WERI-Rb-1 (cell line): Measurements from ENCODE around the gene COMTD1.
"Not testable (repeated sequence)": the region's sequence is repeated elsewhere in the genome, so short reads cannot be mapped to it uniquely, and the experiment has no call there.

Source experiments
- DNase-seq: peaks from one replicate; pipeline ENCODE4 v3.0.0-alpha.2; 2020
- H3K27ac ChIP-seq: fragments of 250-450 bp; sonication (Bioruptor Pico); 2 replicates; pipeline ENCODE4 v1.5.1; 2020; ENCODE audit warnings: mild to moderate bottlenecking, moderate library complexity
- H3K27me3 ChIP-seq: fragments of 250-450 bp; sonication (Bioruptor Pico); 2 replicates; pipeline ENCODE4 v1.5.1; 2021; ENCODE audit warnings: mild to moderate bottlenecking, low read depth, moderate library complexity; ENCODE audit not compliant: insufficient read depth, severe bottlenecking
- H3K36me3 ChIP-seq: fragments of 250-450 bp; sonication (Bioruptor Pico); 2 replicates; pipeline ENCODE4 v1.5.1; 2020; ENCODE audit warnings: mild to moderate bottlenecking, moderate library complexity
- H3K4me3 ChIP-seq: 2 replicates; pipeline ENCODE4 v1.5.1; 2011; ENCODE audit warnings: low read depth, mild to moderate bottlenecking, control low read depth, low read length
- H3K9me3 ChIP-seq: fragments of 250-450 bp; sonication (Bioruptor Pico); 2 replicates; pipeline ENCODE4 v1.5.1; 2021; ENCODE audit warnings: mild to moderate bottlenecking, moderate library complexity; ENCODE audit not compliant: severe bottlenecking
- TF ChIP-seq, protein P1 (sequence below): IDR thresholded peaks from 2 replicates; pipeline ENCODE4 v1.5.1; 2011; ENCODE audit warnings: low read depth, mild to moderate bottlenecking, control low read depth, inconsistent platforms, low read length

Gene COMTD1

DNA sequence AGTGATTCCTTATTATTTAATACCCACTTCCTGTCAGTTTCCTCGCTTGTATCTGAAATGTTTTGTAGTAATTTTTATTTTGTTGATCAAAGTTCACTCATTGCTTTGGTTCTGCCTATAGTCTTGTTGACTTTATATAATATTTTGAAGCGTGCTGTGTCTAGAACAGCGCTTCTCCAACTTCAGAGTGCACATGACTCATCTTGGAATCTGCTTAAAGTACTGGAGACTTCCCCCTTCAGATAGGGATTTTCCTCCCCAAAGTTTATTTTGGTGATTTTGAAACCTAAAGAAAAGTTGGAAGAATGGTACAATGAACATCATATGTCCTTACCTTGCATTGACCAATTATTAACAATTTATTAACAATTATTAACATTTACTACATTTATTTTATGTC lies 5.8 kb downstream of the COMTD1 start:
- Histone ChIP-seq H3K4me3 (no peak overlapping the region), H3K27me3 (no peaks in the 10 kb centered on the region), H3K36me3 (peaks cover 86% of the 10 kb centered on the region), H3K27ac (no peak overlapping the region), H3K9me3 (no peaks in the 10 kb centered on the region)
- TF ChIP-seq, protein P1, sequence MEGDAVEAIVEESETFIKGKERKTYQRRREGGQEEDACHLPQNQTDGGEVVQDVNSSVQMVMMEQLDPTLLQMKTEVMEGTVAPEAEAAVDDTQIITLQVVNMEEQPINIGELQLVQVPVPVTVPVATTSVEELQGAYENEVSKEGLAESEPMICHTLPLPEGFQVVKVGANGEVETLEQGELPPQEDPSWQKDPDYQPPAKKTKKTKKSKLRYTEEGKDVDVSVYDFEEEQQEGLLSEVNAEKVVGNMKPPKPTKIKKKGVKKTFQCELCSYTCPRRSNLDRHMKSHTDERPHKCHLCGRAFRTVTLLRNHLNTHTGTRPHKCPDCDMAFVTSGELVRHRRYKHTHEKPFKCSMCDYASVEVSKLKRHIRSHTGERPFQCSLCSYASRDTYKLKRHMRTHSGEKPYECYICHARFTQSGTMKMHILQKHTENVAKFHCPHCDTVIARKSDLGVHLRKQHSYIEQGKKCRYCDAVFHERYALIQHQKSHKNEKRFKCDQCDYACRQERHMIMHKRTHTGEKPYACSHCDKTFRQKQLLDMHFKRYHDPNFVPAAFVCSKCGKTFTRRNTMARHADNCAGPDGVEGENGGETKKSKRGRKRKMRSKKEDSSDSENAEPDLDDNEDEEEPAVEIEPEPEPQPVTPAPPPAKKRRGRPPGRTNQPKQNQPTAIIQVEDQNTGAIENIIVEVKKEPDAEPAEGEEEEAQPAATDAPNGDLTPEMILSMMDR: no peak
- no peak for DNase-seq

DNA sequence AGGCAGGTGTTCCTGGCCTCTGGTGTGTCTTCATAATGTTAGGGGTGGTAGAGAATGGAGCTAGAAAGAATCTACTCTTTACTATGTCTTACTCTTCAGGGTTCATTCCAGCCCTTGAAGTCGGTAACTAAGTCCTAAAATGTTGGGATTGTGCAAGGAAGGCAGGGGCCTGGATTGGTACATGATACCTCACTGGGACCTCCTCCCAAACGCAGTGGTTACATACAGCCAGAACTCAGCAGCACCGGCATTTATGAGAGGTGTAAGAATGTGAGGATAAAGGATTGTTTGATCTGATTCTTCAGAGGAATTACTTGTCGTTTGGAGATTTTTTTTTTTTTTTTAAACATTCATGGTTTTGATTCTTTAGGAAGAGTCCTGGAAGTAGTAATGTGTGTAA lies 6.9 kb downstream of the COMTD1 start:
- TF ChIP-seq, protein P1: no peak
- no peaks in the 10 kb centered on the region for H3K9me3 ChIP-seq
- DNase-seq: no peak
- H3K27ac ChIP-seq: no peak overlapping the region
- H3K27me3 ChIP-seq: no peaks in the 10 kb centered on the region
- H3K4me3 ChIP-seq: no peak overlapping the region
- peaks cover 88% of the 10 kb centered on the region for H3K36me3 ChIP-seq

DNA sequence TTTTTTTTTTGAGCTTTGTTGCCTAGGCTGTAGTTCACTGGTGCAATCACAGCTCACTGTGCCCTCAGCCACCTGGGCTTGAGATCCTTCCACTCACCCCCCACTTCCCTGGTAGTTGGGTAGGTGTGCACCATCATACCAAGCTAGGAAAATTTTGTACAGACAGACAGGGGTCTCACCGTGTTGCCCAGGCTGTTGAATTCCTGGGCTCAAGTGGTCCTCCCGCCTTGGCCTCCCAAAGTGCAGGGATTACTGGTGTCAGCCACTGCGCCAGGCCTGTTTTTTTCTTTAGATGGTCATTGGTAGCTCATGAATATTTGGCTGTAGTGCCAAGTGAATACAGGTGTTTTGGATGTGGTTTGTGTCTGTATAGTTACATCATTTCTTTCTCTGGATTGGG lies 7.5 kb downstream of the COMTD1 start:
- DNase-seq: no peak
- Histone ChIP-seq H3K4me3 (no peak overlapping the region), H3K27me3 (no peaks in the 10 kb centered on the region), H3K36me3 (peaks cover 89% of the 10 kb centered on the region), H3K27ac (no peak overlapping the region), H3K9me3 (no peaks in the 10 kb centered on the region)
- TF ChIP-seq, protein P1: no peak

DNA sequence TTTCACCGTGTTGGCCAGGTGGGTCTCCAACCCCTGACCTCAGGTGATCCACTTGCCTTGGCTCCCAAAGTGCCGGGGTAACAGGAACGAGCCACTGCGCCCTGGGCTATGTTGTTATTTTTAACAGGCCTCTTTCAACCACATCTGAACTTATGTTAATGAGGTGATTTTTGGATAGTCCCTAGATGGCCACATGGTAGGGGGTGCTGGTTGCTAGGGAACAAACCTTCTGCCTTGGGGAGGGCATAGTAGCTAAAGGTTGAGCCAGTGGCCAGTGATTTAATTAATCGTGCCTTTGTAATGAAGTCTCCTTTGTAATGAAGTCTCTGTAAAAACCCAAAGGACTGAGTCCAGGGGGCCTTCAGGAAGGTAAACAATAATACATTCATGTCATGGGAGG lies 9.1 kb downstream of the COMTD1 start:
- DNase-seq: no peak
- H3K27ac ChIP-seq: no peak overlapping the region
- H3K4me3 ChIP-seq: no peak overlapping the region
- TF ChIP-seq, protein P1: no peak
- no peaks in the 10 kb centered on the region for H3K9me3 ChIP-seq
- peaks cover 96% of the 10 kb centered on the region for H3K36me3 ChIP-seq
- H3K27me3 ChIP-seq: no peaks in the 10 kb centered on the region

DNA sequence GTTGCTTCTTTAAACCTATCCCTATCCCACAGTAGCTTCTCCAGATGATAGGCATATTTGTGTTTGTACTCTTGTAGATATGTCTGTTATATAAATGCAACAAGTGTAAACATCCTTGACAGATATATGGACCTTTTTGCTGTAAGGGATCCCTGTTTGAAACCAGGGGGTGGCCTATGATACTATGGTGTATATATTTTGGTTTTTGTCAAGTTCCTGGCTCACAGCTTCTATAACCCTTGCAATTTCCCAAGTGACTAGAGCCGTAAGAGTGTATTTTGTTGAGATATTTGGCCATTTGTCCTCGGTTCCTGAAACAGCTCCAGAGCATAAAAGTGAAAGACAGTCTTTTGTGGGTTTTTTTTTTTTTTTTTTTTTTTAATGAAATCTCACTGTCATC lies 9.7 kb downstream of the COMTD1 start:
- Histone ChIP-seq H3K27ac (no peak overlapping the region), H3K9me3 (no peaks in the 10 kb centered on the region), H3K4me3 (no peak overlapping the region), H3K36me3 (peaks cover 96% of the 10 kb centered on the region), H3K27me3 (no peaks in the 10 kb centered on the region)
- TF ChIP-seq, protein P1: no peak
- DNase-seq: no peak

DNA sequence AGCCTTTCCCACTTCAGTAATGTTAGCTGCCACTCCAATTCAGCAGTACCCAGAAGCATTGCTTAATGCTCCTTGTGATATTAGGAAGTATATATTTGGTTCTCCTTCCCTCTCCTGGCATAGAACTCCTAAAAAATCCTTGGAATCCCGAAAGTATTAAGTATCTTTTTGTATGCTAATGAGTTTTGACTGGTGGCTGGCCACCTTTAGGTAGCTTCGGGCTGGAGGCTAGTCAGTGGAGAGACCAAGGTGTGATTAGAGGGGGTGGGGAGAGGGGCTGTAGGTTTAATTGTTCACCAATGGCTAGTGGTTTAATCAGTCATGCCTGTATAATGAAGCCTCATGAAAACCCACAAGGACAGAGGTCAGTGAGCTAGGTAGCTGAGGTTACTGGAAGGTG lies 12.2 kb downstream of the COMTD1 start:
- TF ChIP-seq, protein P1: no peak
- DNase-seq: no peak
- H3K27ac ChIP-seq: no peak overlapping the region
- peaks cover 95% of the 10 kb centered on the region for H3K36me3 ChIP-seq
- no peak overlapping the region for H3K4me3 ChIP-seq
- H3K9me3 ChIP-seq: no peaks in the 10 kb centered on the region
- no peaks in the 10 kb centered on the region for H3K27me3 ChIP-seq

DNA sequence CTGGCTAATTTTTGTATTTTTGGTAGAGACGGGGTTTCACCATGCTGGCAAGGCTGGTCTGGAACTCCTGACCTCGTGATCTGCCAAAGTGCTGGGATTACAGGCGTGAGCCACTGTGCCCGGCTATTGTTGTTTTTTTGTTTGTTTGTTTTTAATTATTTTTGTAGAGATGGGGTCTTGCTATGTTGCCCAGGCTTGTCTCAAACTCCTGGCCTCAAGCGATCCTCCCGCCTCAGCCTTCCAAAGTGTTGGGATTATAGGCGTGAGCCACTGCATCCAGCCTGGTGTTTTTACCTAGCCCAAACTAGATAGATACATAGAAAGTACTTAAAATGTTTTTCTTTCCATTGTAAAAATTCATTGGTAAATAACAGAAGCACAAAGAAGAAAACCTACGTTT lies 14.3 kb downstream of the COMTD1 start:
- not testable (repeated sequence) for H3K27me3 ChIP-seq, H3K4me3 ChIP-seq, H3K27ac ChIP-seq, DNase-seq, H3K9me3 ChIP-seq
- peaks cover 96% of the 10 kb centered on the region for H3K36me3 ChIP-seq
